ENCODE data around the gene THEMIS.

GRCh38 chr6:127868338-127868737 lies 32.5 kb downstream of the THEMIS start:
- TF ChIP-seq CTCF (IDR thresholded peaks at IDR 0.05) (no peak), REST (IDR thresholded peaks at IDR 0.05; ENCODE audit: insufficient read depth in 1 of 2, low read depth in 2 of 2, low read length in 1 of 2) (no peak), POLR2AphosphoS5 (IDR thresholded peaks at IDR 0.05; ENCODE audit: low read depth, low read length) (no peak), TCF7L2 (IDR thresholded peaks at IDR 0.05; ENCODE audit: low read depth, low read length) (no peak), SIN3A (IDR thresholded peaks at IDR 0.05; ENCODE audit: borderline replicate concordance, insufficient read depth, low read depth, low read length) (no peak)

All from Panc1 (cell line).